ENCODE data around the gene XXYLT1.

Gene XXYLT1

GRCh38 chr3:195182470-195182795 is 88.5 kb downstream of the XXYLT1 start:
- DNase-seq: peak; percentile 33 to 55

GRCh38 chr3:195181741-195182469 is 89.1 kb downstream of the XXYLT1 start:
- no peak for DNase-seq

- no peak for DNase-seq
Measured at GRCh38 chr3:195181113-195181498, 89.9 kb downstream of the XXYLT1 start.

GRCh38 chr3:195180490-195181112 is 90.4 kb downstream of the XXYLT1 start:
- no peak for DNase-seq

GRCh38 chr3:195179776-195180489 is 91.0 kb downstream of the XXYLT1 start:
- DNase-seq: no peak

GRCh38 chr3:195178124-195178910 is 92.6 kb downstream of the XXYLT1 start:
- no peak for DNase-seq

- no peak for DNase-seq
Measured at GRCh38 chr3:195177422-195178123, 93.4 kb downstream of the XXYLT1 start.

GRCh38 chr3:195176776-195177175 is 94.2 kb downstream of the XXYLT1 start:
- no peak for DNase-seq

GRCh38 chr3:195175476-195176337 is 95.3 kb downstream of the XXYLT1 start:
- DNase-seq: no peak

- DNase-seq: no peak
Measured at GRCh38 chr3:195175076-195175475, 95.9 kb downstream of the XXYLT1 start.

GRCh38 chr3:195173657-195174056 is 97.3 kb downstream of the XXYLT1 start:
- DNase-seq: no peak

GRCh38 chr3:195172896-195173295 is 98.1 kb downstream of the XXYLT1 start:
- DNase-seq: no peak

- peak in 1 of 2 experiments; percentile 26 for DNase-seq
Measured at GRCh38 chr3:195172039-195172684, 98.8 kb downstream of the XXYLT1 start.

GRCh38 chr3:195171093-195171873 is 99.7 kb downstream of the XXYLT1 start:
- DNase-seq: no peak

- DNase-seq: peak in 1 of 2 experiments; percentile 63
Measured at GRCh38 chr3:195170496-195170895, 100.5 kb downstream of the XXYLT1 start.

- DNase-seq: no peak
Measured at GRCh38 chr3:195169011-195169649, 101.8 kb downstream of the XXYLT1 start.

- no peak for DNase-seq
Measured at GRCh38 chr3:195168009-195168762, 102.8 kb downstream of the XXYLT1 start.

GRCh38 chr3:195165790-195166189 is 105.2 kb downstream of the XXYLT1 start:
- no peak for DNase-seq

- no peak for DNase-seq
Measured at GRCh38 chr3:195165265-195165609, 105.7 kb downstream of the XXYLT1 start.

Data from NCI-H446 (cell line).